ENCODE data around the gene ALX3. TPM values are rescaled to one million over a fixed set of nuclear protein-coding genes. Genes with fewer than 3 reads are reported as not detected.

ALX3 gene
- total RNA-seq, 1 donor from 2014 or later, result not detected

DNA sequence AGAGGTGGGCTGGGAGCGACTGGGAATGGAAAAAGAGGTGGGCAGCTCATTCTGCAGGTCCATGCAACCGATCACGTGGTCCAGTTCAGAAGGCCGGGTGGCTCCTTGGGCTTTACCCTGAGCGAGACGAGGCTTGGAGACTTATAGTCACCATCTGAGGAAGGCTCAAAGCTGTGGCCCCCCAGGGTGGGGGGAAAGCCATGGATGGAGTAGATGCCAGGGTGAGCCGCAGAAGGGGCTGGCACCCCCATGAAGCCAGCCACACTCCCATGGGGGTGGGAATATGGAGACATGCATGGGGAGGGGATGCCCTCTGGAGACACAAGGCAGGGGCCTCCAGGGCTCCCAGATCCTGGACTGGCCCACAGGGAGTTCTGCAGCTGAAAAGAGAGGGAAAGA, 9.8 kb downstream of the ALX3 start:
- Histone ChIP-seq H3K4me3 (ENCODE audit: insufficient read depth, low read depth, low read length) (no peak overlapping the region), H3K79me2 (ENCODE audit: insufficient read depth, low read length) (no peaks in the 10 kb centered on the region), H3K4me2 (ENCODE audit: low read length) (no peak overlapping the region), H3K9me3 (ENCODE audit: insufficient read depth, low read depth, low read length) (no peaks in the 10 kb centered on the region), H3K9ac (ENCODE audit: low read length) (no peak overlapping the region), H3K4me1 (ENCODE audit: insufficient read depth, low read length) (peaks cover 20% of the 10 kb centered on the region), H3K36me3 (ENCODE audit: insufficient read depth, low read length) (peaks cover 13% of the 10 kb centered on the region), H3K27me3 (ENCODE audit: insufficient read depth, low read length) (peaks cover 1% of the 10 kb centered on the region), H2AFZ (ENCODE audit: low read depth, low read length) (no peak overlapping the region), H4K20me1 (ENCODE audit: insufficient read depth, low read length) (peaks cover 49% of the 10 kb centered on the region), H3K27ac (ENCODE audit: low read depth, low read length) (no peak overlapping the region)
- Mint-ChIP-seq H3K4me1 (ENCODE audit: low read depth, unreplicated experiment) (peaks cover 49% of the 10 kb centered on the region), H3K9me3 (ENCODE audit: unreplicated experiment) (no peaks in the 10 kb centered on the region), H3K4me3 (ENCODE audit: unreplicated experiment) (no peak overlapping the region), H3K27me3 (ENCODE audit: low read depth, unreplicated experiment) (peaks cover 20% of the 10 kb centered on the region), H3K36me3 (ENCODE audit: low read depth, unreplicated experiment) (peaks cover 23% of the 10 kb centered on the region), H3K27ac (ENCODE audit: unreplicated experiment) (no peak overlapping the region)
- no peak for TF ChIP-seq EZH2 (IDR thresholded peaks at IDR 0.05; ENCODE audit: insufficient read depth, low read length)
- TF ChIP-seq, protein P1, sequence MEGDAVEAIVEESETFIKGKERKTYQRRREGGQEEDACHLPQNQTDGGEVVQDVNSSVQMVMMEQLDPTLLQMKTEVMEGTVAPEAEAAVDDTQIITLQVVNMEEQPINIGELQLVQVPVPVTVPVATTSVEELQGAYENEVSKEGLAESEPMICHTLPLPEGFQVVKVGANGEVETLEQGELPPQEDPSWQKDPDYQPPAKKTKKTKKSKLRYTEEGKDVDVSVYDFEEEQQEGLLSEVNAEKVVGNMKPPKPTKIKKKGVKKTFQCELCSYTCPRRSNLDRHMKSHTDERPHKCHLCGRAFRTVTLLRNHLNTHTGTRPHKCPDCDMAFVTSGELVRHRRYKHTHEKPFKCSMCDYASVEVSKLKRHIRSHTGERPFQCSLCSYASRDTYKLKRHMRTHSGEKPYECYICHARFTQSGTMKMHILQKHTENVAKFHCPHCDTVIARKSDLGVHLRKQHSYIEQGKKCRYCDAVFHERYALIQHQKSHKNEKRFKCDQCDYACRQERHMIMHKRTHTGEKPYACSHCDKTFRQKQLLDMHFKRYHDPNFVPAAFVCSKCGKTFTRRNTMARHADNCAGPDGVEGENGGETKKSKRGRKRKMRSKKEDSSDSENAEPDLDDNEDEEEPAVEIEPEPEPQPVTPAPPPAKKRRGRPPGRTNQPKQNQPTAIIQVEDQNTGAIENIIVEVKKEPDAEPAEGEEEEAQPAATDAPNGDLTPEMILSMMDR (IDR thresholded peaks at IDR 0.05; ENCODE audit: insufficient read depth, low read depth, low read length), result no peak
- no peak for DNase-seq (ENCODE audit: low read depth)
- FAIRE-seq, result no peak

DNA sequence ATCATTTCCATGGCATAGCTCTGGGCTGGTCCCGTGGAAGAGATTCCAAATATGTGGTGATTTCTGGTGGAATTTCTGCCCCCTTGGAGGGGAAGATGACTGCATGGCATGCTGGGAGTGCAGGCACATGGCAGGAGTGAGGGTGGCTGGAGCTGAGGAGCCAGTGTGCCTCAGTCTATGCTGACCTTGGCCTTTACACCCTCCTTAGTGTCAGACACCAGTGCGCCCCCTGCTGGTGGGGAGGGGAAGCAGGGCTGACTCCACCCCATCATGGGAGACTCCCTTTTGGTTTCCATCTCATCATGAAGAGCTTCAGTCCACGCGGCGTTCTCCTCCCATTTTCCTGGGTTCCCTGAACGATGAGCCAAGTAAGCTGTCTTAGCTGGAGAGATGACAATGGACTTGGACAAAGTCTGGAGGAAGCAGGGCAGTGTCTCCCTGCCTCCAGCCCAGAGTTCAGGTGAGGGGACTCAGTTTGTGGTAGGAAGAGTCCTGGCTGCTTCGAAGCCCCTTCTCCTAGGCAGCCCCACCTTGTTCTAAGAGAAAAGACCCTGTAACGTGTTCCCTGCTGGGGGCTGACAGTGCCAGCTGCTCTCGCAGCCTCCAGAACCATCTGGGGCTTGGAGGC, 10.3 kb downstream of the ALX3 start:
- no peak for FAIRE-seq
- no peaks in the 10 kb centered on the region for H3K9me3 Mint-ChIP-seq (ENCODE audit: unreplicated experiment)
- H3K36me3 ChIP-seq (ENCODE audit: insufficient read depth, low read length), result peaks cover 13% of the 10 kb centered on the region
- H3K27me3 Mint-ChIP-seq (ENCODE audit: low read depth, unreplicated experiment), result peaks cover 15% of the 10 kb centered on the region
- no peak overlapping the region for H2AFZ ChIP-seq (ENCODE audit: low read depth, low read length)
- TF ChIP-seq EZH2 (IDR thresholded peaks at IDR 0.05; ENCODE audit: insufficient read depth, low read length), result no peak
- TF ChIP-seq, protein P1 (IDR thresholded peaks at IDR 0.05; ENCODE audit: insufficient read depth, low read depth, low read length), result peak; percentile 58
- peaks cover 54% of the 10 kb centered on the region for H3K4me1 Mint-ChIP-seq (ENCODE audit: low read depth, unreplicated experiment)
- H3K27me3 ChIP-seq (ENCODE audit: insufficient read depth, low read length), result no peaks in the 10 kb centered on the region
- no peak overlapping the region for H3K27ac Mint-ChIP-seq (ENCODE audit: unreplicated experiment)
- H3K4me1 ChIP-seq (ENCODE audit: insufficient read depth, low read length), result peaks cover 25% of the 10 kb centered on the region
- no peak overlapping the region for H3K4me3 ChIP-seq (ENCODE audit: insufficient read depth, low read depth, low read length)
- H3K4me3 Mint-ChIP-seq (ENCODE audit: unreplicated experiment), result no peak overlapping the region
- H3K27ac ChIP-seq (ENCODE audit: low read depth, low read length), result no peak overlapping the region
- no peak overlapping the region for H3K9ac ChIP-seq (ENCODE audit: low read length)
- DNase-seq (ENCODE audit: low read depth), result no peak
- H3K36me3 Mint-ChIP-seq (ENCODE audit: low read depth, unreplicated experiment), result peaks cover 23% of the 10 kb centered on the region
- peaks cover 55% of the 10 kb centered on the region for H4K20me1 ChIP-seq (ENCODE audit: insufficient read depth, low read length)
- H3K9me3 ChIP-seq (ENCODE audit: insufficient read depth, low read depth, low read length), result no peaks in the 10 kb centered on the region
- no peak overlapping the region for H3K4me2 ChIP-seq (ENCODE audit: low read length)
- no peaks in the 10 kb centered on the region for H3K79me2 ChIP-seq (ENCODE audit: insufficient read depth, low read length)

DNA sequence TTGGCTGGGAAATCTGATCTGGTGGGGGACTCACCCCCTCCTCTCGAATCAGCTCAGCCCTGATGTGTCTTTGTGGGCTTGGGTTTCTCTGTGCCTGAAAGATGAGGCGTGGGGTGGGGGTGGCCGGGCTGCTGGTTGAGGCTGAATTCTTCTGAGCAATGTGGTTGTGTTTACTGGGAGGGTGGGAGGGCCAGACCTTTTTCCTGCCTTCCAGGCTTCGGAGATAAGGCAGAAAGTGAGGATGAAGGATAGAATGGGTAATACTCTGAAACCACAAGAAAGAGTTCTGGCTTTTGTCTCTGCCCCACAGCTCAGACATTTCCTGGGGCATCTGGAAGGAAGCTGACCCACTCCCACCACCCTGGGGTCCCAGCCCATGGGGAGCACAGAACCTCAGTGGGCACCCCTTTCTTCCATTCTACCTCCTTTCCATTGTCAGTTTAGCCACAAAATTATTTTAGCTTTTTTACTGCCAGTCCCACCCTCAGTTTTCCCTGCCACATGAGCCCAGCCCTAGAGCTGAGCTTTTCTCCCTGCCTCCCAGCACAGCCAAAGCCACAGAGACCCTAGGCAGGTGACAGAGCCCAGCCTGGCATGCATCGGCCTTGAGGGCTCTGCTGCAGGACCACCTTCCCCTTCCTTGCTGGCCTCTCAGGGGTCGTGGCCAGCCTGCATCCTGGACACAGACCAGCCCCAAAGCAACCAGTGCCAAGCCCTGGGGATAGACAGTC, 11.2 kb downstream of the ALX3 start:
- H3K27me3 ChIP-seq (ENCODE audit: insufficient read depth, low read length), result no peaks in the 10 kb centered on the region
- H3K4me1 Mint-ChIP-seq (ENCODE audit: low read depth, unreplicated experiment), result peaks cover 59% of the 10 kb centered on the region
- H3K4me2 ChIP-seq (ENCODE audit: low read length), result no peak overlapping the region
- H3K36me3 Mint-ChIP-seq (ENCODE audit: low read depth, unreplicated experiment), result peaks cover 24% of the 10 kb centered on the region
- H4K20me1 ChIP-seq (ENCODE audit: insufficient read depth, low read length), result peaks cover 63% of the 10 kb centered on the region
- H3K9ac ChIP-seq (ENCODE audit: low read length), result no peak overlapping the region
- DNase-seq (ENCODE audit: low read depth) (peak; percentile 38), FAIRE-seq (no peak)
- H3K36me3 ChIP-seq (ENCODE audit: insufficient read depth, low read length), result peaks cover 16% of the 10 kb centered on the region
- no peaks in the 10 kb centered on the region for H3K79me2 ChIP-seq (ENCODE audit: insufficient read depth, low read length)
- TF ChIP-seq EZH2 (IDR thresholded peaks at IDR 0.05; ENCODE audit: insufficient read depth, low read length), result no peak
- TF ChIP-seq, protein P1 (IDR thresholded peaks at IDR 0.05; ENCODE audit: insufficient read depth, low read depth, low read length), result no peak
- peak overlapping the region; percentile 66 for H3K27ac Mint-ChIP-seq (ENCODE audit: unreplicated experiment)
- H3K4me1 ChIP-seq (ENCODE audit: insufficient read depth, low read length), result peaks cover 28% of the 10 kb centered on the region
- no peaks in the 10 kb centered on the region for H3K9me3 ChIP-seq (ENCODE audit: insufficient read depth, low read depth, low read length)
- H3K4me3 ChIP-seq (ENCODE audit: insufficient read depth, low read depth, low read length), result no peak overlapping the region
- no peak overlapping the region for H3K4me3 Mint-ChIP-seq (ENCODE audit: unreplicated experiment)
- H2AFZ ChIP-seq (ENCODE audit: low read depth, low read length), result no peak overlapping the region
- H3K27ac ChIP-seq (ENCODE audit: low read depth, low read length), result no peak overlapping the region
- no peaks in the 10 kb centered on the region for H3K9me3 Mint-ChIP-seq (ENCODE audit: unreplicated experiment)
- peaks cover 8% of the 10 kb centered on the region for H3K27me3 Mint-ChIP-seq (ENCODE audit: low read depth, unreplicated experiment)

All from astrocyte (in vitro differentiated cells and primary cell).